ENCODE data around the gene NFKB2. TPM values are rescaled to one million over a fixed set of nuclear protein-coding genes. Genes with fewer than 3 reads are reported as not detected.
A peak's percentile ranks its signal among the peaks of the same experiment; 100 is the strongest.

The NFKB2 gene
- total and polyA plus RNA-seq, 2 of the 4 experiments (the other 2 are of a cell fraction) = 16.1 to 32.3 TPM

DNA sequence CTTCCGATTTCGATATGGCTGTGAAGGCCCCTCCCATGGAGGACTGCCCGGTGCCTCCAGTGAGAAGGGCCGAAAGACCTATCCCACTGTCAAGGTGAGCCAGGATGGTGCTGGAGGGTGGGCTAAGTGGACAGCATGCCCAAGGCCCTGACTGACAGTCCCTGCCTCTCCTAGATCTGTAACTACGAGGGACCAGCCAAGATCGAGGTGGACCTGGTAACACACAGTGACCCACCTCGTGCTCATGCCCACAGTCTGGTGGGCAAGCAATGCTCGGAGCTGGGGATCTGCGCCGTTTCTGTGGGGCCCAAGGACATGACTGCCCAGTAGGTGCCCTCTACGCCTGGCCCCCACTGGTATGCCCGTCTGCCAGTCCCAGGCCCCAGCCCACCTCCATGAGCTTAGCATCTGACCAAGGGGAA, 1.2 kb downstream of the NFKB2 start:
- H2BK5ac ChIP-seq (ENCODE audit: low read depth, low read length, poor library complexity, severe bottlenecking) = no peak overlapping the region
- no peak overlapping the region for H3K56ac ChIP-seq (ENCODE audit: extremely low read depth, insufficient read depth, low read length)
- H4K5ac ChIP-seq (ENCODE audit: low read depth, low read length) = no peak overlapping the region
- in situ Hi-C loops (cut with MboI; ENCODE audit: low sequenced_read_pairs) = no loop called here
- no peak overlapping the region for H4K91ac ChIP-seq (ENCODE audit: insufficient read depth, low read depth, low read length)
- no peak overlapping the region for H2BK20ac ChIP-seq (ENCODE audit: low read depth, low read length)
- no peak overlapping the region for H4K8ac ChIP-seq (ENCODE audit: low read depth in 2 of 2, low read length in 2 of 2)
- TSS peak; percentile 40 for BruUV-seq (replicated peaks)
- TF ChIP-seq RCOR1 (IDR thresholded peaks at IDR 0.05; ENCODE audit: insufficient replicate concordance, low read length) (no peak), CHD1 (IDR thresholded peaks at IDR 0.05; ENCODE audit: low read depth, low read length) (no peak), RAD21 (IDR thresholded peaks at IDR 0.05; ENCODE audit: low read length) (no peak), MAFK (IDR thresholded peaks at IDR 0.05; ENCODE audit: low read depth, low read length) (no peak), RFX5 (IDR thresholded peaks at IDR 0.05; ENCODE audit: low read depth, low read length) (no peak)
- no peak overlapping the region for H3K9ac ChIP-seq (ENCODE audit: low read depth, low read length)
- no peaks in the 10 kb centered on the region for H3K27me3 ChIP-seq (ENCODE audit: control insufficient read depth, insufficient read depth, low read length)
- no peak overlapping the region; the same call in 1 of the 2 replicates for H3K27ac ChIP-seq (ENCODE audit: insufficient read depth, low read length)
- DNase-seq (no peak), ATAC-seq (ENCODE audit: low read depth) (no peak)
- peaks cover 15% of the 10 kb centered on the region for H3K4me1 ChIP-seq (ENCODE audit: control insufficient read depth, insufficient read depth, low read length)
- H3K9me1 ChIP-seq (ENCODE audit: insufficient read depth, low read length) = peaks cover 10% of the 10 kb centered on the region
- no peaks in the 10 kb centered on the region for H3K9me3 ChIP-seq (ENCODE audit: control insufficient read depth, insufficient read depth, low read length)
- H4K20me1 ChIP-seq (ENCODE audit: insufficient read depth, low read length) = peaks cover 3% of the 10 kb centered on the region; the same call in 1 of the 2 replicates
- H3K4me2 ChIP-seq (ENCODE audit: low read depth, low read length) = peak overlapping the region; percentile 95; the same call in 1 of the 2 replicates
- CTCF ChIA-PET = no interaction called here
- POLR2A ChIA-PET (ENCODE audit: unreplicated experiment) = no interaction called here
- 91% methylated on average over 4 of the region's 12 CpGs; no CpG with 5 or more reads in 1 of the 2 experiments for WGBS, 2 experiments (ENCODE audit: extremely low coverage in 2 of 2, insufficient read length in 1 of 2)
- H2AFZ ChIP-seq (replicated peaks; ENCODE audit: low read length, poor library complexity) = no peak overlapping the region
- H3K79me1 ChIP-seq (ENCODE audit: low read depth in 1 of 2, low read length in 2 of 2) = peaks cover 26 to 38% of the 10 kb centered on the region in 2 experiments
- no peak overlapping the region for H2BK120ac ChIP-seq (ENCODE audit: low read depth, low read length)
- H2BK15ac ChIP-seq (ENCODE audit: low read depth, low read length) = no peak overlapping the region
- H3K4me3 ChIP-seq (ENCODE audit: insufficient read depth, low read depth, low read length) = no peak overlapping the region
- no peak overlapping the region for H3K23ac ChIP-seq (ENCODE audit: low read depth, low read length)
- H3K4ac ChIP-seq (ENCODE audit: low read depth, low read length) = no peak overlapping the region
- H2AK5ac ChIP-seq (ENCODE audit: low read depth, low read length) = peak overlapping the region; percentile 91; the same call in 1 of the 2 replicates
- H2AK9ac ChIP-seq (replicated peaks; ENCODE audit: low read depth, low read length, poor library complexity) = peak overlapping the region; percentile 47
- peak overlapping the region; percentile 92; the same call in 1 of the 2 replicates for H3K14ac ChIP-seq (replicated peaks; ENCODE audit: low read depth, low read length)
- H3K36me3 ChIP-seq (ENCODE audit: control insufficient read depth, insufficient read depth, low read length) = peaks cover 15% of the 10 kb centered on the region; the same call in 1 of the 2 replicates
- dilution Hi-C loops (cut with HindIII; ENCODE audit: low sequenced_read_pairs, unreplicated experiment) = no loop called here
- intact Hi-C loops (cut with micrococcal nuclease) = loop anchor here (5.0 to 10.0 kb wide), 2 partner anchors 186 to 248 kb away; partner anchors contain the start of gene TRIM8
- no peak overlapping the region for H3K18ac ChIP-seq (ENCODE audit: low read depth, low read length)

Measured in IMR-90 (cell line).